Keratinocyte (primary cell): ENCODE data around the gene SASH1.

Experiments used
- EZH2 ChIP-seq: IDR thresholded peaks from one replicate; pipeline ENCODE4 v1.6.1; 2012; ENCODE audit warnings: inconsistent platforms, mild to moderate bottlenecking, low read length, moderate library complexity
- TF ChIP-seq, protein P1 (sequence below), 3 experiments: IDR thresholded peaks in 1 of 3; conservative IDR thresholded peaks in 1 of 3; optimal IDR thresholded peaks in 1 of 3; 2 replicates in 2 of 3; 3 replicates in 1 of 3; pipeline versions ENCODE3 to v1.5.1; 2011; ENCODE audit warnings: low read length in 3 of 3, mild to moderate bottlenecking in 3 of 3, moderate library complexity in 2 of 3, control low read depth in 1 of 3, inconsistent platforms in 1 of 3; ENCODE audit not compliant: insufficient read depth in 2 of 3; ENCODE audit errors: extremely low read depth in 1 of 3

DNA sequence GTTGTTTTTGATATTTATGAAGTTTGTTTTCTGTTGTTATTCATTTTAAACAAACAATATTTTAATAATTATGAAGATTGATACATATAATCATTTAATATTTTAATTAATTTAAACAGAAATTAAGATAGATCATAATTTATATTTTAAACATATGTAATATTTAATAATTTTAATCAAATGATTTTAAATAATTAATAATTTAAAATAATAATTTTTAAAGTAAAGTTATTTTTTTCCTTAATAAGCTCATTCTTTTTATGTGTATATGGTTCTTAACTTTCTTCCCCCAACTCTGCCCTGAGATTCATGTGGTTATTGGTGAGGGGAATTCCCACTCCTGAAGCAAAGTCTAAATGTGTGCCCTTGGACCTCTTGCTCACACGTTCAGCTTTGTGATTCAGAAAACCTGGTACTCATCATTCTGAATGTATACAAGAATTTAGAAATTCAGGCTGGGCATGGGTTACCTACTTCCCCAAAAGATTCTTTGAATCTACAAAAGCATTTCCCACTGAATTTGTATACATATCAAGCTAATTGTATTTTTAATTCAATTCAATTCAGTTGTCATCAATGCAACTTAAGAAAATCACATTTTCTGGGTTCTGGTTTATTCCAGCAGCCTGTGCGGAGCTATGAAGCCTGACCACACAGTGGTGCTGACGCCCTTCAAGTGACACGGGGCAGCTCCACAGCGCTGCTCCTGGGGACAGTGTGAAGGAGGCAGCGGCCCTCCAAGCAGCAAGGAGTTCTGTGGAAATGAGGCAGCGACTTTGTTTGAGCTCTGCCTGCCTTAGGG, 235.2 kb downstream of the SASH1 start:
- TF ChIP-seq, protein P1, sequence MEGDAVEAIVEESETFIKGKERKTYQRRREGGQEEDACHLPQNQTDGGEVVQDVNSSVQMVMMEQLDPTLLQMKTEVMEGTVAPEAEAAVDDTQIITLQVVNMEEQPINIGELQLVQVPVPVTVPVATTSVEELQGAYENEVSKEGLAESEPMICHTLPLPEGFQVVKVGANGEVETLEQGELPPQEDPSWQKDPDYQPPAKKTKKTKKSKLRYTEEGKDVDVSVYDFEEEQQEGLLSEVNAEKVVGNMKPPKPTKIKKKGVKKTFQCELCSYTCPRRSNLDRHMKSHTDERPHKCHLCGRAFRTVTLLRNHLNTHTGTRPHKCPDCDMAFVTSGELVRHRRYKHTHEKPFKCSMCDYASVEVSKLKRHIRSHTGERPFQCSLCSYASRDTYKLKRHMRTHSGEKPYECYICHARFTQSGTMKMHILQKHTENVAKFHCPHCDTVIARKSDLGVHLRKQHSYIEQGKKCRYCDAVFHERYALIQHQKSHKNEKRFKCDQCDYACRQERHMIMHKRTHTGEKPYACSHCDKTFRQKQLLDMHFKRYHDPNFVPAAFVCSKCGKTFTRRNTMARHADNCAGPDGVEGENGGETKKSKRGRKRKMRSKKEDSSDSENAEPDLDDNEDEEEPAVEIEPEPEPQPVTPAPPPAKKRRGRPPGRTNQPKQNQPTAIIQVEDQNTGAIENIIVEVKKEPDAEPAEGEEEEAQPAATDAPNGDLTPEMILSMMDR (optimal IDR thresholded peaks at IDR 0.05 in 1 of 3, IDR thresholded peaks at IDR 0.05 in 1 of 3, conservative IDR thresholded peaks at IDR 0.05 in 1 of 3; ENCODE audit: extremely low read depth in 1 of 3, insufficient read depth in 2 of 3, low read length in 3 of 3) = peak; percentile 72 to 92 (median 80)
- no peak for TF ChIP-seq EZH2
